ENCODE results near the gene GSG1L2. TPM values are rescaled to one million over a fixed set of nuclear protein-coding genes. Genes with fewer than 3 reads are reported as not detected.

The GSG1L2 gene
- total RNA-seq, 1 experiment from 2014 or later = not detected

- no peak for TF ChIP-seq CTCF (IDR thresholded peaks at IDR 0.05; ENCODE audit: unreplicated experiment)
- intact Hi-C loops (cut with micrococcal nuclease) = no loop called here
- Mint-ChIP-seq H3K36me3 (ENCODE audit: insufficient read depth, unreplicated experiment) (no peaks in the 10 kb centered on the region), H3K4me1 (ENCODE audit: insufficient read depth, unreplicated experiment) (no peaks in the 10 kb centered on the region), H3K9me3 (ENCODE audit: unreplicated experiment) (no peaks in the 10 kb centered on the region), H3K27me3 (ENCODE audit: insufficient read depth, unreplicated experiment) (no peaks in the 10 kb centered on the region), H3K27ac (ENCODE audit: low read depth, unreplicated experiment) (no peak overlapping the region), H3K4me3 (ENCODE audit: unreplicated experiment) (no peak overlapping the region)
- BruUV-seq (replicated peaks) = no TSS peak
- no peak for DNase-seq (ENCODE audit: unreplicated experiment)
- ChIA-PET POLR2A (no interaction called here), CTCF (interaction anchor here (1.9 kb wide), 1 partner anchor 8 kb away, joined by 4 read pairs; the partner anchor contains the start of gene DHRS7C)
These were observed 23.2 kb downstream of the GSG1L2 start for GRCh38 chr17:9798724-9799123.

GRCh38 chr17:9798008-9798407, 23.9 kb downstream of the GSG1L2 start:
- no peak overlapping the region for H3K27ac Mint-ChIP-seq (ENCODE audit: low read depth, unreplicated experiment)
- H3K36me3 Mint-ChIP-seq (ENCODE audit: insufficient read depth, unreplicated experiment) = no peaks in the 10 kb centered on the region
- H3K27me3 Mint-ChIP-seq (ENCODE audit: insufficient read depth, unreplicated experiment) = no peaks in the 10 kb centered on the region
- no peak for TF ChIP-seq CTCF (IDR thresholded peaks at IDR 0.05; ENCODE audit: unreplicated experiment)
- POLR2A ChIA-PET = no interaction called here
- no peaks in the 10 kb centered on the region for H3K9me3 Mint-ChIP-seq (ENCODE audit: unreplicated experiment)
- CTCF ChIA-PET = no interaction called here
- DNase-seq (ENCODE audit: unreplicated experiment) = no peak
- no TSS peak for BruUV-seq (replicated peaks)
- intact Hi-C loops (cut with micrococcal nuclease) = no loop called here
- H3K4me1 Mint-ChIP-seq (ENCODE audit: insufficient read depth, unreplicated experiment) = no peaks in the 10 kb centered on the region
- H3K4me3 Mint-ChIP-seq (ENCODE audit: unreplicated experiment) = no peak overlapping the region

GRCh38 chr17:9792181-9792840, 29.6 kb downstream of the GSG1L2 start:
- no peak for TF ChIP-seq CTCF (IDR thresholded peaks at IDR 0.05; ENCODE audit: unreplicated experiment)
- H3K27me3 Mint-ChIP-seq (ENCODE audit: insufficient read depth, unreplicated experiment) = no peaks in the 10 kb centered on the region
- no TSS peak for BruUV-seq (replicated peaks)
- no peak overlapping the region for H3K4me3 Mint-ChIP-seq (ENCODE audit: unreplicated experiment)
- no peaks in the 10 kb centered on the region for H3K4me1 Mint-ChIP-seq (ENCODE audit: insufficient read depth, unreplicated experiment)
- ChIA-PET CTCF (interaction anchor here (0.6 to 1.5 kb wide), 4 partner anchors 10 to 133 kb away, joined by 3 to 6 read pairs (median 4); no protein-coding TSS in a partner anchor), POLR2A (interaction anchor here (0.9 kb wide), 1 partner anchor 10 kb away, joined by 3 read pairs; no protein-coding TSS in a partner anchor)
- intact Hi-C loops (cut with micrococcal nuclease) = no loop called here
- H3K9me3 Mint-ChIP-seq (ENCODE audit: unreplicated experiment) = no peaks in the 10 kb centered on the region
- no peaks in the 10 kb centered on the region for H3K36me3 Mint-ChIP-seq (ENCODE audit: insufficient read depth, unreplicated experiment)
- DNase-seq (ENCODE audit: unreplicated experiment) = peak; percentile 38
- H3K27ac Mint-ChIP-seq (ENCODE audit: low read depth, unreplicated experiment) = no peak overlapping the region

- Mint-ChIP-seq H3K4me3 (ENCODE audit: unreplicated experiment) (no peak within 1 kb of the TSS), H3K36me3 (ENCODE audit: insufficient read depth, unreplicated experiment) (no peaks in the 10 kb centered on the region), H3K27ac (ENCODE audit: low read depth, unreplicated experiment) (no peak within 1 kb of the TSS), H3K27me3 (ENCODE audit: insufficient read depth, unreplicated experiment) (no peaks in the 10 kb centered on the region), H3K9me3 (ENCODE audit: unreplicated experiment) (no peaks in the 10 kb centered on the region), H3K4me1 (ENCODE audit: insufficient read depth, unreplicated experiment) (no peaks in the 10 kb centered on the region)
- CTCF ChIA-PET = interaction anchor here (0.8 to 1.9 kb wide), 4 partner anchors 8 to 18 kb away, joined by 4 to 5 read pairs (median 4); no protein-coding TSS in a partner anchor
- no peak for DNase-seq (ENCODE audit: unreplicated experiment)
- intact Hi-C loops (cut with micrococcal nuclease) = no loop called here
- POLR2A ChIA-PET = no interaction called here
- no peak for TF ChIP-seq CTCF (IDR thresholded peaks at IDR 0.05; ENCODE audit: unreplicated experiment)
- no TSS peak for BruUV-seq (replicated peaks)
These were observed 30.7 kb downstream of the GSG1L2 start, which contains the start of gene DHRS7C for GRCh38 chr17:9790889-9791876. Gene DHRS7C, minus strand, starts transcription at chr17:9791592. Its CDS starts 308 bp downstream, at chr17:9791284.

All from MCF 10A (cell line).